NB4 (cell line): Measurements from ENCODE around the gene SKAP1.
A peak's percentile ranks its signal among the peaks of the same experiment; 100 is the strongest.

Experiments used
- DNase-seq: peaks from one replicate; pipeline ENCODE4 v3.0.0; 2010; ENCODE audit warnings: low read depth
- H3K4me3 ChIP-seq: one replicate; pipeline ENCODE4 v1.5.1; 2011; ENCODE audit warnings: mild to moderate bottlenecking, low read depth, low read length, moderate library complexity
- MAX ChIP-seq: IDR thresholded peaks from 2 replicates; pipeline ENCODE4 v1.6.1; 2011; ENCODE audit warnings: low read depth, low read length
- MYC ChIP-seq: IDR thresholded peaks from 2 replicates; pipeline ENCODE4 v1.6.1; 2011; ENCODE audit warnings: low read depth, low read length
- POLR2A ChIP-seq: IDR thresholded peaks from 2 replicates; pipeline ENCODE4 v1.6.1; 2011; ENCODE audit warnings: mild to moderate bottlenecking; ENCODE audit not compliant: insufficient read length; ENCODE audit errors: extremely low read depth
- TF ChIP-seq, protein P1 (sequence below): IDR thresholded peaks from one replicate; pipeline ENCODE4 v1.5.1; 2012; ENCODE audit warnings: low read depth, low read length

SKAP1 gene

GRCh38 chr17:48378708-48379392, 51.2 kb downstream of the SKAP1 start:
- no peak for DNase-seq
- H3K4me3 ChIP-seq = no peak overlapping the region
- no peak for TF ChIP-seq MAX
- no peak for TF ChIP-seq MYC
- TF ChIP-seq, protein P1, sequence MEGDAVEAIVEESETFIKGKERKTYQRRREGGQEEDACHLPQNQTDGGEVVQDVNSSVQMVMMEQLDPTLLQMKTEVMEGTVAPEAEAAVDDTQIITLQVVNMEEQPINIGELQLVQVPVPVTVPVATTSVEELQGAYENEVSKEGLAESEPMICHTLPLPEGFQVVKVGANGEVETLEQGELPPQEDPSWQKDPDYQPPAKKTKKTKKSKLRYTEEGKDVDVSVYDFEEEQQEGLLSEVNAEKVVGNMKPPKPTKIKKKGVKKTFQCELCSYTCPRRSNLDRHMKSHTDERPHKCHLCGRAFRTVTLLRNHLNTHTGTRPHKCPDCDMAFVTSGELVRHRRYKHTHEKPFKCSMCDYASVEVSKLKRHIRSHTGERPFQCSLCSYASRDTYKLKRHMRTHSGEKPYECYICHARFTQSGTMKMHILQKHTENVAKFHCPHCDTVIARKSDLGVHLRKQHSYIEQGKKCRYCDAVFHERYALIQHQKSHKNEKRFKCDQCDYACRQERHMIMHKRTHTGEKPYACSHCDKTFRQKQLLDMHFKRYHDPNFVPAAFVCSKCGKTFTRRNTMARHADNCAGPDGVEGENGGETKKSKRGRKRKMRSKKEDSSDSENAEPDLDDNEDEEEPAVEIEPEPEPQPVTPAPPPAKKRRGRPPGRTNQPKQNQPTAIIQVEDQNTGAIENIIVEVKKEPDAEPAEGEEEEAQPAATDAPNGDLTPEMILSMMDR = no peak
- no peak for TF ChIP-seq POLR2A

- no peak for DNase-seq
- H3K4me3 ChIP-seq = no peak overlapping the region
- TF ChIP-seq, protein P1 = no peak
- TF ChIP-seq POLR2A = no peak
- no peak for TF ChIP-seq MYC
- TF ChIP-seq MAX = no peak
Observed at GRCh38 chr17:48378238-48378637, 51.8 kb downstream of the SKAP1 start.

DNA sequence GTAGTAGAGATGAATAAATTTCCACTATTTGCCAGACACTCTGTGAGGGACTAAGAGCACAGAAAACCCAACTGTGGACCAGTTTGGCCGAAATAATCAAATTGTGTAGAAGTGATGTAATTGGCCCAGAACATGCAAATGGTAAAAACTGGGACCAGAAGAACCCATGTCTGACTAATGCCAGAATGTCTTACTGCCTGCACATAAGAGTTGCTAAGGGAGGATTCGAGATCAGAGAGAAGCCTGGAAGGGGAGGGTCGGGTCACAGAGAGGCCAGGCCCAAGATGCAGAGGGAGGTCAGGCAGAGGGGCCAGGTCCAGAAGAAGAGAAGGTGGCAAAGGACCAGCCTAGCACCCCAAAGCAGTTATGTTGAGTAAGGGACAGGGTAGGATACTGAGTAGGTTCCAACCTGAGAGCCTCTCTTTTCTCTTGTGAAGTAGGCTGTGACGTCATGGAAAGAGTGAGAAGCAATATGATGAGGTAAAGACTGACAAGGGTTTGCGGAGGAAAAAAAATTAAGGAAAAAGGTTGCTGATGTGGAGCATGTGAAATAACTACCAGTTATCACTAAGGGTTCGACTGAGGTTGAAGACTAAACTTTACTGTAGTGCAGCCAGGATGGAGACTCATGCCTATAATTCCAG, 53.2 kb downstream of the SKAP1 start:
- no peak for DNase-seq
- no peak overlapping the region for H3K4me3 ChIP-seq
- TF ChIP-seq MAX (no peak), POLR2A (no peak), MYC (no peak)
- TF ChIP-seq, protein P1 = no peak

DNA sequence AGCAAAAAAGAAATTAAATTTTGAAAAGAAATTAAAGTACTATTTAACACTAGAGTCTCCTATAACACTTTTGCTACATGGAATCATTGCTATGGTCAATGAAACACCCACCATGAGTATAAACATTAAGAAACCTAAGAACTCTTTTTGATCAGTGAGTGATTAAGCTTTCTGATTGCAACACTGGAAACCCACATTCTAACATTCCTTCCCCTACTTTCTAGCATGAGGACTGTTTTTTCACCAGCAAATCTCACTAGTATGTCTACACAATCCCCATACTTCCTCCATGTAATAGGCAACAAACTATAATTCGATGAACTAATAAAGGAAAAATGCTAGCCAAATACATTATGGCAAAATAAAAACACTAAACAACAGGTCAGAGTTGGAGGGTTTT, 54.7 kb downstream of the SKAP1 start:
- no peak for DNase-seq
- H3K4me3 ChIP-seq = no peak overlapping the region
- TF ChIP-seq POLR2A (no peak), MAX (no peak), MYC (no peak)
- TF ChIP-seq, protein P1 = no peak

- peak; percentile 56 for DNase-seq
- no peak for TF ChIP-seq POLR2A
- TF ChIP-seq, protein P1 = peak; percentile 85
Observed at GRCh38 chr17:48374650-48375230, 55.3 kb downstream of the SKAP1 start.

More at GRCh38 chr17:48374650-48375230, 55.3 kb downstream of the SKAP1 start:
- no peak overlapping the region for H3K4me3 ChIP-seq
